GM12878 (cell line): Measurements from ENCODE around the gene GCFC2. TPM values are rescaled to one million over a fixed set of nuclear protein-coding genes. Genes with fewer than 3 reads are reported as not detected.
A peak's percentile ranks its signal among the peaks of the same experiment; 100 is the strongest.

Experiments used
- BRCA1 ChIP-seq: IDR thresholded peaks from 2 replicates; pipeline ENCODE4 v1.6.1; 2011; ENCODE audit warnings: low read depth, low read length, improper control_type of control experiment
- E2F4 ChIP-seq: IDR thresholded peaks from 2 replicates; pipeline ENCODE4 v1.6.1; 2012; ENCODE audit warnings: low read depth, low read length, improper control_type of control experiment
- EP300 ChIP-seq, 2 experiments: fragments of 150-350 bp in 1 of 2; IDR thresholded peaks; 2 replicates each; pipeline ENCODE4 v1.6.1; 2011 to 2012; ENCODE audit warnings: low read depth in 2 of 2, low read length in 2 of 2, borderline replicate concordance in 1 of 2, improper control_type of control experiment in 1 of 2, inconsistent platforms in 1 of 2; ENCODE audit not compliant: control insufficient read depth in 1 of 2
- FOS ChIP-seq: IDR thresholded peaks from 3 replicates; pipeline ENCODE4 v1.6.1; 2011; ENCODE audit warnings: borderline replicate concordance; ENCODE audit not compliant: insufficient read length; ENCODE audit errors: extremely low read depth
- FOXK2 ChIP-seq: fragments of 450-650 bp; IDR thresholded peaks from 2 replicates; pipeline ENCODE4 v1.6.1; 2017; ENCODE audit warnings: mild to moderate bottlenecking, moderate library complexity
- IRF5 ChIP-seq: fragments of 450-650 bp; IDR thresholded peaks from 2 replicates; pipeline ENCODE4 v1.6.1; 2017; ENCODE audit warnings: borderline replicate concordance
- LARP7 ChIP-seq: fragments of 450-650 bp; IDR thresholded peaks from 2 replicates; pipeline ENCODE4 v1.6.1; 2017; ENCODE audit warnings: mild to moderate bottlenecking
- NBN ChIP-seq: fragments of 450-650 bp; IDR thresholded peaks from 2 replicates; pipeline ENCODE4 v1.6.1; 2016
- NR2C1 ChIP-seq: fragments of 450-650 bp; IDR thresholded peaks from 2 replicates; pipeline ENCODE4 v1.6.1; 2017; ENCODE audit warnings: antibody characterized with exemption, mild to moderate bottlenecking, moderate library complexity
- NRF1 ChIP-seq: conservative IDR thresholded peaks from 2 replicates; pipeline ENCODE4 v1.6.1; 2011; ENCODE audit warnings: mild to moderate bottlenecking, low read depth, low read length, improper control_type of control experiment
- POLR2A ChIP-seq: IDR thresholded peaks from 2 replicates; pipeline ENCODE4 v1.6.1; 2011; ENCODE audit warnings: low read depth, mild to moderate bottlenecking, low read length
- POLR2AphosphoS2 ChIP-seq: IDR thresholded peaks from 2 replicates; pipeline ENCODE4 v1.6.1; 2011; ENCODE audit warnings: low read depth, mild to moderate bottlenecking, low read length, improper control_type of control experiment, moderate library complexity
- POU2F2 ChIP-seq: IDR thresholded peaks from 3 replicates; pipeline ENCODE4 v1.6.1; 2011; ENCODE audit warnings: low read depth, mild to moderate bottlenecking, low read length, borderline replicate concordance
- RELA ChIP-seq: fragments of 450-650 bp; IDR thresholded peaks from 2 replicates; pipeline ENCODE4 v1.8.0; 2014; ENCODE audit warnings: borderline replicate concordance; ENCODE audit not compliant: partially characterized antibody
- SMARCA5 ChIP-seq: fragments of 450-650 bp; IDR thresholded peaks from 2 replicates; pipeline ENCODE4 v1.6.1; 2017; ENCODE audit warnings: mild to moderate bottlenecking
- STAT3 ChIP-seq: IDR thresholded peaks from 2 replicates; pipeline ENCODE4 v1.6.1; 2011; ENCODE audit warnings: low read depth, low read length, improper control_type of control experiment
- TBL1XR1 ChIP-seq: IDR thresholded peaks from 2 replicates; pipeline ENCODE4 v1.6.1; 2012; ENCODE audit warnings: low read depth, low read length, improper control_type of control experiment
- YBX1 ChIP-seq: fragments of 450-650 bp; IDR thresholded peaks from 2 replicates; pipeline ENCODE4 v1.6.1; 2016; ENCODE audit warnings: antibody characterized with exemption
- ZBTB4 ChIP-seq: fragments of 450-650 bp; formaldehyde crosslinking; IDR thresholded peaks from 2 replicates; pipeline ENCODE4 v1.4.0; 2022; ENCODE audit warnings: mild to moderate bottlenecking, moderate library complexity
- ZNF24 ChIP-seq: fragments of 450-650 bp; IDR thresholded peaks from 2 replicates; pipeline ENCODE4 v1.6.1; 2017; ENCODE audit warnings: antibody characterized with exemption, mild to moderate bottlenecking
- ZNF274 ChIP-seq: IDR thresholded peaks from one replicate; pipeline ENCODE4 v1.8.0; 2011; ENCODE audit not compliant: insufficient read length, insufficient read depth
- polyA plus RNA-seq, 11 experiments: library from polyadenylated mRNA; depleted of rRNA in 4 of 11; unstranded in 6 of 11; stranded (reverse) in 5 of 11; fragments of >200 nt; fragmentation: Nextera tagmentation in 4 of 11; fragmentation: Illumina TruSeq in 1 of 11; extraction: Ambion mirVana in 4 of 11; extraction: Trizol in 1 of 11; gene quantifications; 1 replicate in 1 of 11; 2 replicates in 10 of 11; pipeline versions ENCODE4 v1.2.1 to v1.2.3, GENCODE V29; 2011 to 2016; ENCODE audit warnings: inconsistent platforms in 2 of 11, missing spikeins in 2 of 11, low read depth in 1 of 11
- total RNA-seq, 4 experiments: library from RNA; depleted of rRNA in 3 of 4; stranded (reverse); fragments of >200 nt in 3 of 4; fragmentation: Illumina TruSeq in 1 of 4; extraction: Trizol in 1 of 4; gene quantifications; 2 replicates each; pipeline versions ENCODE4 v1.2.1 to v1.2.3, GENCODE V29; 2013 to 2021
- TF ChIP-seq, protein P1 (sequence below): fragments of 450-650 bp; formaldehyde crosslinking; IDR thresholded peaks from 2 replicates; pipeline ENCODE4 v1.5.0; 2022; ENCODE audit warnings: mild to moderate bottlenecking, missing genetic modification characterization

GCFC2 gene
- total and polyA plus RNA-seq, 10 of the 15 experiments (the other 5 are each of a cell fraction or from before 2014, with no cell fraction given): 15.5 to 36.5 (median 27.4) TPM

DNA sequence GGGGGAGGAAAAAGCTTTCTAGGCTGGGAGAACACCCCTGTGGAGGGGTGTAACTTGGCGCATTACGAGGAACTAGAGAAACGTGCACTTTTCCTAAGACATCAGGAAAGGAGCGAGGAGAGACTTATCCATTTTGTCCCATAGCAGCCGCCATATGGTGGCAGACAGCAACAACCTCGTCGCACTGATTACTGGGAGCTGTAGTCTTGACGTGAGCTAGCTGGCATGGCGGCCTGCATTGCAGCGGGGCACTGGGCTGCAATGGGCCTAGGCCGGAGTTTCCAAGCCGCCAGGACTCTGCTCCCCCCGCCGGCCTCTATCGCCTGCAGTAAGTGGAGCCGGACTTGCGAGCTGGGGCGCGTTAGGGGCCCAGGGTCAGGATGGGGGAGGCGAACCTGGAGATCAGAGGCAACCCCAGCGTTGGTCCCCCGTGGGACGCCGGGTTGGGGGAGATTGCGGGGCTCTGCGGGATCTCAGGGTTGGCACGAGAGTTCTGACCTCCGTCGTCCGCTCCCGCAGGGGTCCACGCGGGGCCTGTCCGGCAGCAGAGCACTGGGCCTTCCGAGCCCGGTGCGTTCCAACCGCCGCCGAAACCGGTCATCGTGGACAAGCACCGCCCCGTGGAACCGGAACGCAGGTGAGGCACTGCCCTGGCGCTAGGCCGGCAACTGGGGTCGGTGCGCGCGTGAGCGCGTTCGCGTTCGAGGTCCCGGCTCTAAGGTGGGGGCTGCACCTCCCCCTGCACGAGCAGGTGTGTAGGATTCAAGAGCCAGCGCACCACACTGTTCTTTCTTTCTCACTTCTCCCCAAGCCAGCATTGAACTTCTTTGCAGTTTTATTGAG, 63.9 kb downstream of the GCFC2 start, which contains the start of gene MRPL19 (continued):
- TF ChIP-seq POU2F2 (peak; percentile 58; the same call in 2 of the 3 replicates), ZBTB4 (no peak), NRF1 (no peak), NBN (peak; percentile 72; the same call in 1 of the 2 replicates), POLR2A (peak; percentile 86), ZNF274 (no peak), RELA (no peak), LARP7 (peak; percentile 84), YBX1 (no peak), EP300 (IDR thresholded peaks at IDR 0.05; ENCODE audit: borderline replicate concordance in 1 of 2, control insufficient read depth in 1 of 2, low read depth in 2 of 2, low read length in 2 of 2) (no peak), NR2C1 (peak; percentile 86), FOXK2 (peak; percentile 69), SMARCA5 (no peak), TBL1XR1 (0 out of 2 replicates have a peak, but pooled peaks have one; percentile 9), STAT3 (no peak), E2F4 (no peak; the same call in 1 of the 2 replicates), FOS (no peak), IRF5 (no peak), ZNF24 (no peak), POLR2AphosphoS2 (no peak), BRCA1 (no peak)
- TF ChIP-seq, protein P1, sequence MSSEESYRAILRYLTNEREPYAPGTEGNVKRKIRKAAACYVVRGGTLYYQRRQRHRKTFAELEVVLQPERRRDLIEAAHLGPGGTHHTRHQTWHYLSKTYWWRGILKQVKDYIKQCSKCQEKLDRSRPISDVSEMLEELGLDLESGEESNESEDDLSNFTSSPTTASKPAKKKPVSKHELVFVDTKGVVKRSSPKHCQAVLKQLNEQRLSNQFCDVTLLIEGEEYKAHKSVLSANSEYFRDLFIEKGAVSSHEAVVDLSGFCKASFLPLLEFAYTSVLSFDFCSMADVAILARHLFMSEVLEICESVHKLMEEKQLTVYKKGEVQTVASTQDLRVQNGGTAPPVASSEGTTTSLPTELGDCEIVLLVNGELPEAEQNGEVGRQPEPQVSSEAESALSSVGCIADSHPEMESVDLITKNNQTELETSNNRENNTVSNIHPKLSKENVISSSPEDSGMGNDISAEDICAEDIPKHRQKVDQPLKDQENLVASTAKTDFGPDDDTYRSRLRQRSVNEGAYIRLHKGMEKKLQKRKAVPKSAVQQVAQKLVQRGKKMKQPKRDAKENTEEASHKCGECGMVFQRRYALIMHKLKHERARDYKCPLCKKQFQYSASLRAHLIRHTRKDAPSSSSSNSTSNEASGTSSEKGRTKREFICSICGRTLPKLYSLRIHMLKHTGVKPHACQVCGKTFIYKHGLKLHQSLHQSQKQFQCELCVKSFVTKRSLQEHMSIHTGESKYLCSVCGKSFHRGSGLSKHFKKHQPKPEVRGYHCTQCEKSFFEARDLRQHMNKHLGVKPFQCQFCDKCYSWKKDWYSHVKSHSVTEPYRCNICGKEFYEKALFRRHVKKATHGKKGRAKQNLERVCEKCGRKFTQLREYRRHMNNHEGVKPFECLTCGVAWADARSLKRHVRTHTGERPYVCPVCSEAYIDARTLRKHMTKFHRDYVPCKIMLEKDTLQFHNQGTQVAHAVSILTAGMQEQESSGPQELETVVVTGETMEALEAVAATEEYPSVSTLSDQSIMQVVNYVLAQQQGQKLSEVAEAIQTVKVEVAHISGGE (CRISPR knock-in tag): peak; percentile 65; the same call in 1 of the 2 replicates
